HG03521 (cell line): ENCODE results near the gene TMPRSS4.
"Not testable (repeated sequence)": the region's sequence is repeated elsewhere in the genome, so short reads cannot be mapped to it uniquely, and the experiment has no call there.

ENCODE experiments used
- ATAC-seq: cut with Tn5 transposase; IDR thresholded peaks from one replicate; pipeline ENCODE4 v1.9.1; 2021; ENCODE audit warnings: mild to moderate bottlenecking, moderate library complexity; ENCODE audit not compliant: unreplicated experiment

Gene TMPRSS4

DNA sequence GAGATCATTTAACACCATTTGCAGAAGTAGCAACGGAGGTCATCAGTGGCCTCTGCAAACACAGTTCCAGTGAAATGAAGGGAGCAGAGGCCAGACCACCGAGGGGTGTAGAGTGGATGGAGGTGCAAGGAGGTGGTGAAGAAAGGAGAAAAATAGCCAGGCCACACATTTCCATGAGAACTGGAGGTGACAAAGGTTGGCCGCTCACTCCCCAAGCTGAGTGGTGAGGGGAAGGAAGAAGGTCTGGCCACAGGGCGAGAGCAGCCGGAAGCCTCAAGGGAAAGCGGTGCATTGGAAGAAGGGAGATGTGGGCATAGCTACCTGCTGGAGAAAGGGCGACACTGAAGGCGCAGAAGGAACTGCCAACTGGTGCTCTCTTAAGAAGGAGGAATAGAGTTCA, 20.1 kb upstream of the TMPRSS4 start:
- no peak for ATAC-seq

DNA sequence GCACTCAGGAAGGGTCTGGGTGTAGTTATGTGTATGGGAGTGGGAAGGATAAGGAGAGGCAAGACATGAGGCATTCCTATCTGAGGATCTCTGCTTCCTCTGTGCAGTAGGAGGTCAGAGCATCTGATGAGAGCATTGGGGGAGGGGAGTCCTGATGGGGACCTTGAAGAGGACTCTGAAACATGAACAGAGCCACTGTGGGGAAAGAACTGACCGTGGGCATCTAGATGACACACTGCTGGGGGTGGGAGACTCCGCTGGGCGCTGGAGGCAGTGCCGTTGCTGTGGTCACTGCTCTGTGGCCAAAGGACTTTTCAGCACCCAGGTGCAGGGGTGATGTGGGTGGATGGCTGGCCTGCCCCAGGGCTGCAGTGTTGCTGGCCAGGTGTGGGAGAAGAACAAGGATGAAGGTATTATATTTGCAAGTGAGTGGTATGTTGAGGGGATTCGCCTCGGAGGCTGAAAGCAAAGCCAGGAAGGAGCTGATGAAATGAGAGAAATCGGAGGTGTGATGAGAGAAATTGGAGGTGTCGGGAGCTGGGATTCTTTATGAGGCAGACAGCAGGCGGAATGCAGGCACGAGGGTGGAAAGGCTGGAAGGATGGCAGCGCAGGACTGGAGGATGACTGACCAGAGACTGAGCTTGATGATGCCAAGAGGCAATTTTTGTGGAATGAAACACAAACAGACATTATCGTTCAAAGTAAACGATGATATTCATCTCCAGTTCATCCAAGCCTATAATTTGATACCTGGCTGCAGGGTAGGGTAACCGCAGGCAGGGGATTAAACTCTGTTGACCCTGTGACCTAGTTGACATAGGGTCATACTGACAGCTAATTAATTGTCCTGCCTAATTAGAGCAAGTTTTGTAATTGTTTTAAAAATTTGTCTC, 19.4 kb upstream of the TMPRSS4 start:
- no peak for ATAC-seq

DNA sequence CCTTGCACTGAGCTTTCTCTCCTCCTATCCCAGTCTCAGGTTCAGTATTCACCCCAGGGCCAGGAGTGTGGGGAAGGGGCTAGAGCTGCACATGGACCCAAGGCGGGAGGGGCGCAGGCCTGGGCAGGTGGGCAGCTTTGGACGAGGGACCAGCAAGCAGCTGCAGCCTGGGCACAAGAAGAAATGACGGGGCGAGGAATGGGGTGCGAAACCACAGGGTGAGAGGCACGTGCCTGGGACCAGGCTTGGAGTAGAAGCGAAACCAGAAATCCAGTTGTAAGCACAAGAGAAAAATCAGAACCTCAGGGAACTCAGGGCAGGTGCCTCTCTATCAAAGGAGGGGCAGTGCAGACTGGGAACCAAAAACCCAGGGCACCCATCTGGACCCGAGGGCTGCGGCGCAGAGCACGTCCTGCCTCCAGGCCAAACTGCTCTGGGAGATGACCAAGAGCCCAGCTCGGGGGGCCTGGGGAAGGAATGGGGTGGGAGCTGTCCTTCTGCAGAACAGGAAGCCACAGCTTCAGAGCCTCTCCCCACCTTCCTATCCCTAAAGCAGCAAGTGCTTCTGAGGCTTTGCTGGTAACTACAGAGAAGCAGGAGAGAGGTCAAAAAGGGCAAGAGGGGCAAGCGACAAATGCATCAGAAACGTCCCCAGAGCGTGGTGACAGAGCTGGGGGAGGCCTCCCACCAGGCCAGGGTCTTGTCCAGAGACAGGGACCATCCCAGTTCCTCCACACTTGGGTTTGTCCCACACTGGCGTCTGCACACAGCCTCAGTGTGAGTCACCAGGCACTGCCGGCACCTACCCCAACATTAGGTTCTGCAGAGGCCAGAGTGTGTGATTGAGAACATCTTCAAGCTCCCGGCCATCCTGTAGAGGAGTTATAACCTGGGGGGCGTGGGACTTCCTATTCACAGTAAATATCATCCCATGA, 18.3 kb upstream of the TMPRSS4 start:
- ATAC-seq = no peak

DNA sequence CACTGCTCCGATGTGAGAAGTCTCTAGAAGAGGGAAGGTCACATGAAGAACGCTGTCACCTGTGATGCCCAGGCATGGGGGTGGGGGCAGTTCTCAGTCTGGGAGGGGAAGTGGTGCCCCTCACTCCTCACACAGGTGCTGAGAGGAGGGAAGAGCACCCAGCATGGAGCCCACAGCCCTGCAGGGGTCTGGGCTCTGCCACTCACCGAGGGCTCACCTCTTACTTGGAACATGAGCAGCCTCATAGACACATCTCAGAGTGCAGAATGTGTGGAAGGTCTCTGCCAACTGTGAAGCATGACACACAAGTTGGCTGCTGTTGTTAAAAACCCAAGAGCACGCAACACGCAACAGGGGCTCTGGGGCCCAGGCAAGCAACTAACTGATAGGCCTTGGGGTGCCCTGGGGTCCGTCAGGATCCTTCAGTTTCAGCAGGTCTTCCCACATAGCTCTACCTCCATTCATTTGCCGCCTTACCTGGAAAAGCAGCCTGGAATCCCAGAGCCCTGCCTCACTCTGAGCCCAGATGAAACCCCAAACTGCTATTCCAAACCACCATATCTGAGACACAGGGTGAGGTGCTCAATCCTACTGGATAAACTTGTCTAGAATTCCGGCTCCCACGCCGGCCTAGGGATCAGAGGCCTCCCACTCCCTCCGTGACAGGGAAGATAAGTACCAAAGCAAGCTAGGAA, 17.5 kb upstream of the TMPRSS4 start:
- ATAC-seq = no peak

DNA sequence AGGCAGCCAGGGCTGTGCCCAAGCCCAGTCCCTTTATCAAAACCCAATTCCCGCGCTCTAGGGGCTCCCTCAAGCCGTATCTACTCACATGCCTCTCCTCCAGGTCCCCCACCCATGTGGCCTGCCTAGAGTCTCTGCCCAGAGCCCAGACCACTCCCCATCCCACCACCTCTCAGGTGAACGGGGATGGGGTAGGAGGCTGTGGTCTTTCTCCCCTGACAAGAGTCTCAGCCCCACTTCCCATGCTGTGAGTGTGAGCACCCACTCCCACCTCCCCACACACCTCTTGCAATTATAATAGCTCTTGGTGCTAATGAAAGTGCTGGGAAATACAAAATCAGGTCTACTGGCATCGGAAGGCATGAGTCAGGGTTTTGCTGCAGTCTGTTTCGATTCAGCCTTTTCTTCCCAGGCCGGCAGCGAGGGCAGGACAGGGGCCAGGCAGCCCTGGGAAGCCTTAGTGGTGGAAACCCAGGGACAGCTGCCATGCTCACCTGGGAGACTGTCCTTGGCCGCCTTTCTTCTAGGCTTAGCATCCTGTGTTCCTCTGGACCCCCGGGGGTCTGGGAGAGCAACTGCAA, 16.7 kb upstream of the TMPRSS4 start:
- ATAC-seq = no peak

DNA sequence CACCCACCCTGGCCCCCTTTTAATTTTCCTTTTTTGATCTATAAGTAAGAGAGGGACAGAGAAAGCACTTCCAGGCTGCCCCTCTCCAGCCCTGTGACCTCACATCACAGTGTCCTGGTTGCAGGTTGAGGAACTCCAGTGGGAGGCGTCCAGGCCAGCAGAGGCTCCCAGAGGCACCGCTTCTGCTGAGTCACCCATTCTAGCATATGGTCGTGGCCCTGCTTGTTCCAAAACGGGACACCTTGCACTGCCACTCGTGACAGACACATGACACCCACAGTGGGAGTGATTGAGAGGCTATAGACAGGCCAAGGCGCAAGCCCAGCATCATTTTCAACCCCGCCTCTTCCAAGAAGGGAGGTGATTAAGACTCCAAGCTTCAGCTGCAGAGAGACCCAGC, 16.0 kb upstream of the TMPRSS4 start:
- no peak for ATAC-seq

DNA sequence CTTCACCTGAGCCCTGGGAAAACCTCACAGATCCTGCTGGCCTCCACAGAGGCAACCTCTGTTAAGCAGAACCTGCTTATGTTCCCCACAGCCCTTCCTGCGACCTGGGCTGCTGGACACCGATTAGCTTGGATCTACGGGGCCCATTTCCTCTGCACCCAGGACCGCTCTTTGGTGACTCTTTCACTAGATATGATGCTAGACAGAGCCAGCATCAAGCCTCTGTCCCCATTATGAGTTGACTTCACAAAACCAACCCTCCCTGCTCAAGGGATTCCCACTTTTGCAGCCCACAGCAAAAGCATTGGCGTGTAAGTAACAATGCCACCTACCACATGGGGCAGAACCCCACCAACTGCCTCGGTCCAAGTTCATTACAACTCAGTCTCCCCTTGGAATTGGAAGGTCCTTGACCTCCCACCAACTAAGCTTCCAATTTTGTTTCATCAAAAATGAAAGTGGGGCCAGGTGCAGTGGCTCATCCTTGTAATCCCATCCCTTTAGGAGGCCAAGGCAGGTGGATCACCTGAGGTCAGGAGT, 15.2 kb upstream of the TMPRSS4 start:
- no peak for ATAC-seq

DNA sequence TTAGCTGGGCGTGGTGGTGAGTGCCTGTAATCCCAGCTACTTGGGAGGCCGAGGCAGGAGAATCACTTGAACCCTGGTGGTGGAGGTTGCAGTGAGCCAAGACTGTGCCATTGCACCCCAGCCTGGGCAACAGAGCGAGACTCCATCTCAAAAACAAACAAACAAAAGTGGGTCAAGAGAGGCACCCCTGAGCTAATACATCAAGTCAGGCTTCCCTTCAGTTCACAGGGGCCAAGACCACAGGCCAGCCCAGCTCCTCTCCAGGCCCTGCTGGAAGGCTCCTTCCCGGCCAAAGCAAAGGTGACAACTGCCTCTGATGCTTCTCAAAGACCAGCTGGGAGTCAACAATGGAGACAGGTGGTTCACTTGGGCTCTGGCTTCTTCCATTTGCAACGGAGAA, 14.7 kb upstream of the TMPRSS4 start:
- not testable (repeated sequence) for ATAC-seq

DNA sequence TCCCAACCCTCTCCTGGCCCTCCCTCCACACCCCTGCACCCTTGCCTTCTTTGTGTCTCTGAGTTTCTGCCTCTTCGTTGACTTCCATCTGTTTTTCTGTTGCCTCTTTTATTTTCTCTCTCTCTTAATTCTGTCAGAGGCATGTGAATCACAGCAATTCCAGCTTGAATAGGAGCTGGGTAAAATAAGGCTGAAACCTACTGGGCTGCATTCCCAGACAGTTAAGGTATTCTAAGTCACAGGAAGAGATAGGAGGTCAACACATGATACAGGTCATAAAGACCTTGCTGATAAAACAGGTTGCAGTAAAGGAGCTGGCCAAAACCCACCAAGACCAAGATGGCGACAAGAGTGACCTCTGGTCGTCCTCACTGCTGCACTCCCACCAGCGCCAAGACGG, 14.2 kb upstream of the TMPRSS4 start:
- ATAC-seq = not testable (repeated sequence)

DNA sequence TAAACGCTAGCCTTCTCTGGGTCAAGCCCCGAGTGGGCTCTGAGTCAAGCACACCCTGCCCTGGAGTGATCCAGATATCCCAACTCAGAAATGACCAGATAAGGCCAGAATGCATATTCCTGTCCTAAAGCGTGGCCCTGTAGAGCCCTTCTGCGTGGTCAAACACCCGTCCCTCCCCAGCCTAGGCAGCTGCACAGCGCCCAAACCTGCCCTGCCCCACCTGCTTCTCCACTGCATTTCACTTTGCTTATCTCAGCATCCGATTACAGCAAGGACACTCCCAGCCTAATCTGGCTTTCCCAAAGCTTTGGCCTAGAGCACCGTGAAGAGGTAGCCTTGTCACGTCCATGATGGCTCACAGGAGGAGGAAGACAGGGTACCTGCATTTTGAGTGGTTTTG, 11.9 kb upstream of the TMPRSS4 start:
- ATAC-seq = no peak

DNA sequence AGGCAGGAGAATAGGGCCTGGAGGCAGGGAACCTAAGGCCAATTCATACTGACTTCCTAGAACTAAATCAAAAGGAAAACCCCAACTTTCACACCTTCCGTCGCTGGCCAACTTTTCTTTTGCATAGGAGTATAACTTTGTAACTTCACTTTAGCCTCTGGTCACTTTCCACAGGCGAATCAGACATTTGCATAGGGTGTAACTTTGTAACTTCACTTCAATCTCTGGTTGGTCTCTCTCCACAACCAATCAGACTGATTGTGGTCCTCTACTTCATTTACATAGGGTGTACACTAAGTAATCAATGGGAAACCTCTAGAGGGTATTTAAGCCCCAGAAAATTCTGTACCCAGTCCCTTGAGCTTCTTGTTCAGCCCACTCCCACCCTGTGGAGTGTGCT, 11.5 kb upstream of the TMPRSS4 start:
- no peak for ATAC-seq

DNA sequence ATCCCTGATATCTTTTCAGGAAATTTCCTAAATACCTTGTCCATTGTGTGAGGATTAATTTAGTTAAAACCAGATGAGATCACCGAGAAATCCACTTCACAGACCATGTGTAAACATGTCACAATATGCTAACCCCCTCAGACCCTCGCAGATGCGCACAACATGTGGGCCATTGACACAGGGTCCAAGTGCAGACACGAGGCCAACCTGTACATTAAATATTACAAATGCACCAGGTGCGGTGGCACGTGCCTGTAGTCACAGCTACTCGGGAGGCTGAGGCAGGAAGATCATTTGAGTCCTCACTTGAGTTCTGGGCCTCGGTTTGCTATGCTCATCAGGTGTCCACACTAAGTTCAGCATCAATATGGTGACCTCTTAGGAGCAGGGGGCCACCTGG, 9.9 kb upstream of the TMPRSS4 start:
- no peak for ATAC-seq

DNA sequence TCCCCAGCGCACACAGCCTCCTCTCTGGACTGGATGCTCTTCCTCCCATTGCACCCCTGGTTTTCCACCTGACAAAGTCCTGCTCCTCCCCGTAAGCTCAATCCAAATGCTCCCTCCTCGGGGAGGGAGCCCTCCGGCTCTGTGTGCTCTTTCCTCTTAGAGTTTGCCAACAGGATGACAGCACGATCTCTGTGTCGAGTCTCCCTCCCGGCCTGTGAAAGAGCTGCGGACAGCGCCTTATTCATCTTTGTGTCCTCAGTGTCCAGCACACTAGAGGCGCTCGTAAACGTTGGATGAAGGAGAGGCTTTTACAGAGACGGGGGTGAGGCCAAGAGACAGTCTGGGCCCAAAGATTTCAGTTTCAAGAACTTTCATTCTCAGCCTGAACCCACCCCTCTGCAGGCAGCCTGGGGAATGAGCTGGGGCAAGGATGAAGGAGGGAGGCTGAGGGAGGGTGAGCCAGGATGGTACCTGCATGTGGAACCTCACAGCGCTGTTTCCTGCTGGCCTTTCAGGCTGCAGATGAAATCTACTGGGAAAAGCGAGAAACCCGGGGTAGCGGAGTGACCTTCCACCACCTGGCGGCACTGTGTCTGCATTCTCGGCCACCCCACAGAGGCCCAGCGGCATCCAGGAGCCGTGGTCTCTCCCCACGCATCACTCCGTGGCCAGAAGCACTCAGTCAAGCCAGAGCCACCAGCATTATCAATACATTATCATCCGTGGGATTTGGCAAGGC, 8.5 kb upstream of the TMPRSS4 start:
- no peak for ATAC-seq

DNA sequence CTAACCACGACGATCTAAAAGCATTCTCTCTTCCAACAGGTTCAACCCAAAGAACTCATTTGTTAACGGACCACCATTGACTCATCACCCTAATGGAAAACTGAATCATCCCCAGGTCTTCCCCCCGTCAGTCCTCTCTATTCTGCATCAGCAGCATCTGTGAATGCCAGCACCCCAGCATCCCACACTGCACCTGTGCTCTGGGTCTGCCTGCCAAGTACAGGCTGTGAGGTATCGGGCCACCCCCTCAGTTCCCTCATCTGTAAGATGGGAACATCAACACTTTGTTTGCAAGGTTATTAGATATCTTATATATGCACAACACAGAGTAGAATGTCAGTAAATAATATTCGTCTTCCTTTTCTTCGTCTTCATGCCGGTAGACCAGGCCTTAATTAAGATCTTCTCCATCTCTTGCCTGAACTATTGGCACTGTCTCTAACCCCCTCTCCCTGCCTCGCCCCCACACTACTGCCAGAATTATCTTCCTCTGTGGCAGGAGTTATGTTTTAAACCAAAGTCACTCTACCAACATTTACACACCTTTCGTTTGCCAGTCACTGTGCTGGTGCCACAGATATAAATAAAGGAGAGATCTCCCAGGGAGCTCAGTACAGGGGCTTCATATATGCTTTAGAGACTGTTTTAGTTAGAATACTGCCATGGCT, 7.8 kb upstream of the TMPRSS4 start:
- no peak for ATAC-seq

DNA sequence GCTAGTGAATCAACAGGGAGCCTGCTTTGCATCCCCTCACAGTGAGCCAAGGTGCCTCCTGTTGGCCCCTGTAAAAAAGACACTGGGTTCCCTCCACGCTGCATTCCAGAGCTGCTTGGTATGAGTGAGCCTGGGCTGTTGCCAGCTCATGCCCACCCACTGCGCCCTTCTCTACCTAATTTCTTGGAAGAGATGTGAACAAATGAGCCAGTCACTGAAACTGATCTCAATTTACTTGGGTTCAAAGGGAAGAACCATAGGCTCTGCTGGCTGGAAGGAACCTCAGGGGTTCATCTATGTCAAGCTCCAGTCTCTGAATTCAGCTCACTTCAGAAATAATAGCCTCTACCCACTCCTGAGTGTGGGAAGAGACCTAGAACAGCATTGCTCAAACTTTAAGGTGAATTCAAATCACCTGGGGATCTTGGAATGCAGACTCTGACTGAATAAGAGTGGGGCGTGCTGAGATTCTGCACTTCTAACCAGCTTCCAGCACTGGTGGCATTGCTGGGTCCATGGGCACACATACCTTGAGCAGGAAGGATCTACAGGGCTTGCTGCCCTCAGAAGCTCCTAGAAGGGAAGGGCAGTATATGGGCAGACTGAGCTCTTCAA, 5.4 kb upstream of the TMPRSS4 start:
- no peak for ATAC-seq

DNA sequence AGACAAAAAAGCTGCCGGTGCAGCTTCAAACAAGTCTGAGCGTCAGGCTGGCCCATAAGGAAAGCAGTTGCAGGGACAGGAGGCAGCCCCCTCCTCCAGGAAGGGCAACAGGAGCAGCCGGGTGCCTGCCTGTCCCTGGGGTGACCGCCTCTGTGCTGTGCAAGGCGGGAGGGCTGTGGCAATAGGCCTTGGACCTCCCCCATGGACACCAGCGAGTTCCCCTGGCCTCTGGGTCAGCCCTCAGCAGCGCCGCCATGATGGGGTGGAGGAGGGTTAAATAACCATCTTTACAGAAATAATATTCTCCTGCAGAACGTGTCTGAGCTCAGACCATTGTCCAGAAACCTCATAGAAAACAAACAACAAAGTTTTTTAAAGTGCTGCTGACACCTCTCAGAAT, 3.3 kb upstream of the TMPRSS4 start:
- no peak for ATAC-seq

DNA sequence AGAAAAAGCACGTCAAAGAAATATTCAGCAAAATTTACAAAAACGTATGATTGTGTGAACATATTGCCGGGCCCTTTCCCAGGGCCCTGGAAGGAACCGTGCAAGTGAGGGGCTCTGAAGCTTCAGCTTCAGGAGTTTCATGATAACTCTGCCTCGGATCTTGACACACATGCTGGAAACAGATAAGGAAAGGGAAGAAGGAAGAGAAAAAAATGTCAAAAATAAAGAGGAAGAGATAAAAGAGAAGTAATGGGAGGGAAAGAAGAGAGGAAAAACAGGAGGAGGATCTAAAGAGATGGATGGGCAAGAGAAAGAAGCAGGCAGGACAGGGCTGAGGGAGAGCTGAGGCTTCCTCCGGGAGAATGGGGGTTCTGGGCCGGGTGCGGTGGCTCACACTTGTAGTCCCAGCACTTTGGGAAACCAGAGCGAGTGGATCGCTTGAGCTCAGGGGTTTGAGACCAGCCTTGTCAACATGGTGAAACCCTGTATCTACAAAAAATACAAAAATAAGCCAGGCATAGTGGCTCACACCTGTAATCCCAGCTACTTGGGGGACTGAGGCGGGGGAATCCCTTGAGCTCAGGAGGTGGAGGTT, 2.7 kb upstream of the TMPRSS4 start:
- no peak for ATAC-seq

DNA sequence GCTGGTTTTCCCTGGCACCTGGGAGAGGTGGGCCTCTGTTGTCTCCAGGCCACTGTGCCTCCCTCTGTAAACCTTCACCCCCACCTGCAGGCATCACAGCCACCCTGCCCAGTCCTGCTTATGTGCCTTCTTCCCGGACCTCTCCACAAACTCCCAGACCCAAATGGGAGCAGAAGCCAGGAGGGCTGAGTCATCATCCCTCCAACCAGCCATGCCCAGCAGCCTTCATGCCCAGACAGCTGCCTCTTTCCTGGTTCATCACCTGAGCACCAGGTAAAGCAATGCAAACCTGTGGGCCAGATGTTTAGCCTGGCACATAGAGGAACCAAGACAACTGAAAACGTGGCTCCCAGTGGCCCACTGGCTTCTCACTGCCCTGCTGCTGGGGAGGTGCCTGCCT, 2.1 kb upstream of the TMPRSS4 start:
- ATAC-seq = no peak
